Measurements from ENCODE around the gene CNTNAP2. TPM values are rescaled to one million over a fixed set of nuclear protein-coding genes. Genes with fewer than 3 reads are reported as not detected.
"Not testable (repeated sequence)": the region's sequence is repeated elsewhere in the genome, so short reads cannot be mapped to it uniquely, and the experiment has no call there.

CNTNAP2 gene
- total RNA-seq, 2 experiments from 2014 or later, result not detected

DNA sequence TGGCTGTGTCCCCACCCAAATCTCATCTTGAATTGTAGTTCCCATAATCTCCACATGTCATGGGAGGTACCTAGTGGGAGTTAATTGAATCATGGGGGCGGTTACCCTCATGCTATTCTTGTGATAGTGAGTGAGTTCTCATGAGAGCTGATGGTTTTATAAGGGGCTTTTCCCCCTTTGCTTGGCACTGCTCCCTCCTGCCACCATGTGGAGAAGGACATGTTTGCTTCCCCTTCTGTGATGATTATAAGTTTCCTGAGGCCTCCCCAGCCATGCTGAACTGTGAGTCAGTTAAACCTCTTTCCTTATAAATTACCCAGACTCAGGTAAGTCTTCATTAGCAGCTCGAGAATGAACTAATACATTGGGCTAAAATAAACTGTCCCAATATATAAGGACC lies 1482.1 kb downstream of the CNTNAP2 start:
- H3K4me1 Mint-ChIP-seq (ENCODE audit: low read depth); intact Hi-C loops (cut with micrococcal nuclease); H3K4me3 Mint-ChIP-seq; DNase-seq; H3K27ac Mint-ChIP-seq; H3K27me3 Mint-ChIP-seq; POLR2A ChIA-PET; H3K9me3 Mint-ChIP-seq; CTCF ChIA-PET; H3K36me3 Mint-ChIP-seq: not testable (repeated sequence)

DNA sequence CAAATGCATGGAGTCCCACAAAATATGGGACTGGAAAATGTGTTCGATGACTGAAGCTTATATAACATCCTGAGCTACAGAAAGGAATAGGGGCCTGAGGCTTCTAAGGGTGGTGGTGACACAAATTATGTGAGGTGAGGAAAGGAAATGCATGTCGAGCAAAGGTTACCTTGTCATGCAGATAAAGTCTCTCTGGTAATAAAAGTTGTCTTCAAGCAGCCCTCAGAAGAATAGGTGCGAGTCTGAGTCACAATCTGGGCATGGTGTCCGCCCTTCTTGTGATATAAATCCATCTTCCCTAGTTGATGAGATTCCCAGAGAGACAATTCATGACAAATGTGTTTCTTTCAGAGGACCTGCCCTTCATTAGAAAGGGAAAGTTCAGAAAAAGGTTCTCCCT lies 1488.7 kb downstream of the CNTNAP2 start:
- H3K36me3 Mint-ChIP-seq, result no peaks in the 10 kb centered on the region
- intact Hi-C loops (cut with micrococcal nuclease), result no loop called here
- POLR2A ChIA-PET, result no interaction called here
- H3K4me3 Mint-ChIP-seq, result no peak overlapping the region
- H3K4me1 Mint-ChIP-seq (ENCODE audit: low read depth), result no peaks in the 10 kb centered on the region
- CTCF ChIA-PET, result no interaction called here
- no peaks in the 10 kb centered on the region for H3K27me3 Mint-ChIP-seq
- H3K27ac Mint-ChIP-seq, result no peak overlapping the region
- DNase-seq, result no peak
- H3K9me3 Mint-ChIP-seq, result peaks cover 6% of the 10 kb centered on the region

DNA sequence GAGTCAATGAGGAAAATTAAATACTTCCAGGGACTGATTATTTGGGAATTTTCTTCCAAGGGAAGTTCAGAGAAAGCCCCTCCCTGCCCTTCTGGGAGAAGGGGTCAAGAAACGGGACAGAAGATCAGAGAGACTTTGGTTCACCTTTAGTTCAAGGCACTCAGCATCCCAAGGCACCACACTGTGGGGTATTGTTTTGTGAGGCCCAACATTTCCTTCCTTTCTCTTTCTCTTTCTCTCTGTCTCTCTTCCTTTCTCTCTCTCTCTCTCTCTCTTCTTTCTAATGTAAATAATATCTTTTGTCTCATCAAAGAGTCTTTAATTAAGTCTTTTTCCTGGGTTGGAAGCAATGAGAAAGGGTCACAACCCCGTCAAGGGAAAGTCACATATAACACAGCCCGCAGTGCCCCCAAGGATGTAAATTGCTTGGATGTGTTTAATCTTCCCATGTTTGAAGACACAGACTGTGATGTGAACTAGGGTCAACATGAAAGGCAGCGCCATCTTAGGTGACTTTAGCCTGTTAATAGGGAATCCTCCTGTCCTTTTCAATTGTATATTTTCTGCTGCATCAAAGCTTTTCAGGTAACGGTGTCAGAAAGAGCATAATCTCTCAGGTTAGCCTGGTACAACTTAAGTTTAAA lies 1490.7 kb downstream of the CNTNAP2 start:
- Mint-ChIP-seq H3K4me1 (ENCODE audit: low read depth) (no peaks in the 10 kb centered on the region), H3K9me3 (peaks cover 6% of the 10 kb centered on the region), H3K27me3 (no peaks in the 10 kb centered on the region), H3K27ac (no peak overlapping the region), H3K4me3 (no peak overlapping the region), H3K36me3 (no peaks in the 10 kb centered on the region)
- CTCF ChIA-PET, result no interaction called here
- POLR2A ChIA-PET, result no interaction called here
- DNase-seq, result no peak
- intact Hi-C loops (cut with micrococcal nuclease), result no loop called here

DNA sequence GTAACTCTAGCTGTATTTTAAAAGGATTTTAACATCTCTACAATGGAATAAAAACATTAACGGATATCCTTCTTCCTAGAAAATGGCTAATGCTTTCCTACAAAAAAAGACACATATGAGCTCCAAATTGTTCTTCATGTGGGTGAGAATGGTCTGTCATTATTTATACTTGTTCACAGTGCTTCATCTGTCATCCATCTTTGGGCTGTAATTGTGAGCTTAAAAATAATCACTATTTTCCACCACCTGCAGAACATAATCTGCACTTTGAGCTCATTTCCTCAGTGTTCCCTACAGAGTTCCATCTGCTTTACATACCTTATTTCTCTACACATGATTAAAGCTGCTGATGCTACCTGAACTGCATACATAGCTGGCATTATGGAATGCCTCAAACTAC lies 1494.8 kb downstream of the CNTNAP2 start:
- Mint-ChIP-seq H3K36me3 (no peaks in the 10 kb centered on the region), H3K4me3 (no peak overlapping the region), H3K27me3 (no peaks in the 10 kb centered on the region), H3K4me1 (ENCODE audit: low read depth) (no peaks in the 10 kb centered on the region), H3K27ac (no peak overlapping the region), H3K9me3 (peaks cover 2% of the 10 kb centered on the region)
- CTCF ChIA-PET, result no interaction called here
- no peak for DNase-seq
- intact Hi-C loops (cut with micrococcal nuclease), result no loop called here
- POLR2A ChIA-PET, result interaction anchor here (0.6 kb wide), 1 partner anchor 643 kb away, joined by 4 read pairs; no protein-coding TSS in a partner anchor

DNA sequence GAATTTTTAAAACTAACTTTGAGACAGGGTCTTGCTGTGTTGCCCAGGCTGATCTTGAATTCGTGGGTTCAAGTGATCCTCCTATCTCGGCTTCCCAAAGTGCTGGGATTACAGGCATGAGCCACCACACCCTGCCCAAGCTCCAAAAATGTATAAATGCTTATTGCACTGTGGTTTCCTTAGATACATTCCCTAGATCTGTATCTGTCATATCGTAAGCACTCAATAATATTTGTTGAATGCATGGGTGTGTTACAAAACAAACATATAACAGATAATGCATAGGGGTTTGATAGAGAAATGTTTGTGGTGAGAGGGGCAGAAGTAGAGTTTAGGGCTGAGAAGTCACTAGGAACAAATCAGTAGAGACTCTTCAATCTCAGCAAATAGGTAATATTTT lies 1518.7 kb downstream of the CNTNAP2 start:
- Mint-ChIP-seq H3K4me1 (ENCODE audit: low read depth) (no peaks in the 10 kb centered on the region), H3K27me3 (no peaks in the 10 kb centered on the region), H3K36me3 (no peaks in the 10 kb centered on the region), H3K4me3 (no peak overlapping the region), H3K27ac (no peak overlapping the region), H3K9me3 (peaks cover 24% of the 10 kb centered on the region)
- POLR2A ChIA-PET, result no interaction called here
- intact Hi-C loops (cut with micrococcal nuclease), result no loop called here
- CTCF ChIA-PET, result no interaction called here
- no peak for DNase-seq

DNA sequence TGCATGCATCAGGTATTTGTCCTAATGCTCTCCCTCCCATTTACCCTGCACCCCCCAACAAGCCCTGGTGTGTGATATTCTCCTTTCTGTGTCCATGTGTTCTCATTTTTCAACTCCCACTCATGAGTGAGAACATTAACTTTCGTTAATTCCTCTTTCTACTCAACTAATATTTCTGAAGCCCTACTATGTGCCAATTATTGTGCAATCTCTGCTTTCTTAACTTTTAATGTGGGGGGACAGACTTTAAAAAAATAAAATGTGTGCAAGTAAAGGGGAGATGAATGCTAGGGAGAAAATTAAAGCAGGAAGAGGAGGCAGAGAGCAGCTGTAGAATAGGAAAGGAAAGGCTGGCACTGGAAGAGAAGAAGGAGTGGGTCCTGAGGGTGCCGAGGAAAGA lies 1520.0 kb downstream of the CNTNAP2 start:
- ChIA-PET POLR2A (no interaction called here), CTCF (no interaction called here)
- H3K36me3 Mint-ChIP-seq, result no peaks in the 10 kb centered on the region
- intact Hi-C loops (cut with micrococcal nuclease), result no loop called here
- H3K4me1 Mint-ChIP-seq (ENCODE audit: low read depth), result no peaks in the 10 kb centered on the region
- H3K4me3 Mint-ChIP-seq, result no peak overlapping the region
- H3K27ac Mint-ChIP-seq, result no peak overlapping the region
- DNase-seq, result no peak
- peaks cover 21% of the 10 kb centered on the region for H3K9me3 Mint-ChIP-seq
- H3K27me3 Mint-ChIP-seq, result no peaks in the 10 kb centered on the region

DNA sequence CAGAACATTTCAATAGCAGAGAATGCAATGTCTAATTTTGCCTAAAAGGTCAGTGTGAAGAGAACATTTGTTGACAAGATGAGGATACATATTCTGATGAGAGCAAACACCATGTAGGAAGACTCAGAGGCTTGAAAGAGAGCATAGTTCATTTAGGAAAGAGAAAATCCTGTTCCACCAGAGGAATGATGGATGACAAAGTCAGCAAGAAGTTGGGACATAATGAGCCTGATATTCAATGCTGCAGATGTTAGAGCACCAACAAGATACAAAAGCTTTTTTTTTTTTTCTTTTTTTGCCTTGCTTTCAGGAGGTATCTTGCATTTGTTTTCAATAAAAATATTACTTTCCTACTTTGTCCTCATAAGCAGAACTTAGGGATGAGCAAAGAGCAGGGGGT lies 1522.0 kb downstream of the CNTNAP2 start:
- Mint-ChIP-seq H3K27me3 (no peaks in the 10 kb centered on the region), H3K36me3 (no peaks in the 10 kb centered on the region), H3K4me3 (no peak overlapping the region), H3K4me1 (ENCODE audit: low read depth) (no peaks in the 10 kb centered on the region), H3K27ac (no peak overlapping the region), H3K9me3 (peaks cover 7% of the 10 kb centered on the region)
- ChIA-PET POLR2A (no interaction called here), CTCF (no interaction called here)
- DNase-seq, result no peak
- intact Hi-C loops (cut with micrococcal nuclease), result no loop called here

DNA sequence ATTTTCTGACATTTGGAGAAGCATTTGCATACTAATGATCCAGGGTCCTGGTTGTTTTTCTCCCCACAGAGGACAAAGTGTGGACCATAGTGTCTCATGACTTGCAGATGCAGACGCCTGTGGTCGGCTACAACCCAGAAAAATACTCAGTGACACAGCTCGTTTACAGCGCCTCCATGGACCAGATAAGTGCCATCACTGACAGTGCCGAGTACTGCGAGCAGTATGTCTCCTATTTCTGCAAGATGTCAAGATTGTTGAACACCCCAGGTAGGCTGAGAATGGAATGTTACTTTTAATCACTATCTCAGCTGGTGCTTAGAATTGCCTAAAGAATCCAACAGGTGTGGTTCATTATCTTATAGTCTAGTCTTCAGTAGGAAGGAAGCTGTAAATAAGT lies 1522.4 kb downstream of the CNTNAP2 start:
- Mint-ChIP-seq H3K9me3 (peaks cover 3% of the 10 kb centered on the region), H3K4me1 (ENCODE audit: low read depth) (no peaks in the 10 kb centered on the region), H3K27me3 (no peaks in the 10 kb centered on the region), H3K36me3 (no peaks in the 10 kb centered on the region), H3K27ac (no peak overlapping the region), H3K4me3 (no peak overlapping the region)
- ChIA-PET CTCF (no interaction called here), POLR2A (no interaction called here)
- DNase-seq, result no peak
- intact Hi-C loops (cut with micrococcal nuclease), result no loop called here

DNA sequence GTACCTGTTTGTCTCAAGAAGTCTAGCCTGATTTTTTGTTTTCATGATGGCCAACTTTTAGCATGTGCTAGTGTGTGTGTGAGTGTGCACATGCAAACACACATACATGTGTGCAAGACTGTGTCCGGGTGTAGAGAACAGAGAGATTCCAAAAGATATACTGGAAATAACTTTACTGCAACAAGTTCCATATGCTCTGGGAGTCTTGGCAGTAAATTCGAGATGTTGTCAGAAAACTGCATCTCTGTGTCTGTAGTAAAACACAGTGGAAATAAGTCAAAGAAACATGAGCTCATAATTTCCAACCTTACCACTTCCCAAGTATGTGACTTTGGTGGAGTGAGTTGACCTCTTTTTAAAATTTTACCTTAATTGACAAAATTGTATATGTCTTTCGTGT lies 1523.2 kb downstream of the CNTNAP2 start:
- CTCF ChIA-PET, result no interaction called here
- POLR2A ChIA-PET, result no interaction called here
- peaks cover 2% of the 10 kb centered on the region for H3K9me3 Mint-ChIP-seq
- DNase-seq, result no peak
- no peaks in the 10 kb centered on the region for H3K27me3 Mint-ChIP-seq
- H3K27ac Mint-ChIP-seq, result no peak overlapping the region
- intact Hi-C loops (cut with micrococcal nuclease), result no loop called here
- no peaks in the 10 kb centered on the region for H3K4me1 Mint-ChIP-seq (ENCODE audit: low read depth)
- H3K4me3 Mint-ChIP-seq, result no peak overlapping the region
- H3K36me3 Mint-ChIP-seq, result no peaks in the 10 kb centered on the region

DNA sequence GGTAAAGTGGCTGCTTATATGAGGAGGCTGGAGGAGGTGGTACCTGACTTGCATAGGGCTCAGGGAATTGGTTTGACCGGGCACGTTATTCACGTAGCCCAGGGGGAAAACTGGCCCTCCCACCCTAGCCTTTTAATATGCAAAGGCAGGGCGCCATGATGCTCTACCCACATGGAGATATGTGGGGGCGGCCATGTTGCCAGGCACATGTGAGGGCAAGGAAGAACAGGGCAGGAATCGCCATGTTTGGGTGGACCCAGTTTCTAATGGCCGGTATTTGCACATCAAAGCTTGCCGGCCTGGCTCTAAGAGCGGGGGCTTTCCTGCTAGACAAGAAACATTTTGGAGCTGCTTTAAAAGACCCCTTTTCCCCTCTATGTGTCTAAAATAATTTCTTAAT lies 1524.2 kb downstream of the CNTNAP2 start:
- H3K36me3 Mint-ChIP-seq, result no peaks in the 10 kb centered on the region
- POLR2A ChIA-PET, result no interaction called here
- peaks cover 2% of the 10 kb centered on the region for H3K9me3 Mint-ChIP-seq
- intact Hi-C loops (cut with micrococcal nuclease), result no loop called here
- H3K4me1 Mint-ChIP-seq (ENCODE audit: low read depth), result no peaks in the 10 kb centered on the region
- no peaks in the 10 kb centered on the region for H3K27me3 Mint-ChIP-seq
- DNase-seq, result no peak
- CTCF ChIA-PET, result no interaction called here
- H3K27ac Mint-ChIP-seq, result no peak overlapping the region
- H3K4me3 Mint-ChIP-seq, result no peak overlapping the region

DNA sequence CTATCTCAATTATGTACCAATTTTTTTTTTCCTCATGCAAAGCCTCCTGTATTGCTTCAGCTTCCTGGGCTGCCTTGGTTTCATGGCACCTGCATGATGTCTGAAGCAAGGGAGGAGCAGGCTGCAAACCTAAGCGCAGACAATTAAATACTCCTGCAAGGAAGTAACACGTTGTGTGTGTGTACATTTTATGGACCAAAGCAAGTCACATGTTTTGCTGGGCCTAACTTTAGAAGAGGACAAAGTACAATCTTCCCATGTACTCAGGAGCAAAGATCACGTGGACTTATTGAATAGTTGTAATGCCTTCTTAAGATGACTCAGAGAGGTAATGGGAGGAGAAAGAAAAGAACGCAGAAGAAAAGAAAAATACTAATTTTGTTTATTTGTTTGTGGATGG lies 1530.0 kb downstream of the CNTNAP2 start:
- DNase-seq, result no peak
- H3K27ac Mint-ChIP-seq, result no peak overlapping the region
- no peaks in the 10 kb centered on the region for H3K36me3 Mint-ChIP-seq
- CTCF ChIA-PET, result no interaction called here
- H3K27me3 Mint-ChIP-seq, result no peaks in the 10 kb centered on the region
- no peaks in the 10 kb centered on the region for H3K4me1 Mint-ChIP-seq (ENCODE audit: low read depth)
- peaks cover 9% of the 10 kb centered on the region for H3K9me3 Mint-ChIP-seq
- intact Hi-C loops (cut with micrococcal nuclease), result no loop called here
- POLR2A ChIA-PET, result no interaction called here
- H3K4me3 Mint-ChIP-seq, result no peak overlapping the region

DNA sequence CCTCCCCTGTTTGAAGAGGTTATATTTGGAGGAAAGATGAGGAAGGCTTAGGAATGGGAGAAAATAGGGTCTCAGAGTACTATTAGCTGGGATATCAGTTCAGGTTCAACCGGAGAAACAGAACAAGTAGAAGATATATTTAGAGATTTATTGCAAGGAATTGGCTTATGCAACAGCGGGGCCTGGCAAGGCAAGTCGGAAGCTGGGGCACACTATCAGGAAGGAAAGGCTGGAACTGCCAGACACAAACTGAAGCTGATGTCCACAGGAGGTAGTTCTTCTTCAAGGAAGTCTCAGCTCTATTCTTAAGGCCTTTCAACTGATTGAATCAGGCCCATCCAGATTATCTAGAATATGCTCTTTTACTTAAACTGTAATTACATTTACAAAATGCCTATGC lies 1534.4 kb downstream of the CNTNAP2 start:
- POLR2A ChIA-PET, result no interaction called here
- no peaks in the 10 kb centered on the region for H3K27me3 Mint-ChIP-seq
- H3K4me1 Mint-ChIP-seq (ENCODE audit: low read depth), result no peaks in the 10 kb centered on the region
- H3K9me3 Mint-ChIP-seq, result peaks cover 9% of the 10 kb centered on the region
- CTCF ChIA-PET, result interaction anchor here (1.0 kb wide), 1 partner anchor 22 kb away, joined by 3 read pairs; no protein-coding TSS in a partner anchor
- H3K4me3 Mint-ChIP-seq, result no peak overlapping the region
- H3K36me3 Mint-ChIP-seq, result no peaks in the 10 kb centered on the region
- no peak overlapping the region for H3K27ac Mint-ChIP-seq
- intact Hi-C loops (cut with micrococcal nuclease), result no loop called here
- DNase-seq, result no peak

DNA sequence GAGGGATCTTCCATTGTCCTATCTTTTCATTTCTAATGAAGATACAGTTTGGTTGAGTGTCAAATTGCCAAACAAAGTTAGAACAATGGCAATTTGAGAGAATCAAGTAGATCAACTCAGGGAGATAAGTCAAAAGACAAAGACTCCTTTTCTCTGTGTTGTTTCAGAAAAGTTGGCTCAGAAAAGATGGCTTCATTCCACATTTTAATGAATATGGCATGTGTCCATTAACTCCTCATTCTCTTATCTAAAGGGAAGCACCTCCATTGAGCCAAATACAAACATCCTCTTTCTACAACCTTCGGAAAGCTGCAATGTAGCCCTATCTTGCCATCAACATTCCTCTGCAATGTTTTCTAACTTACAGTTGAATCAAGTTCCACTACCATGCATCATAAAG lies 1535.0 kb downstream of the CNTNAP2 start:
- H3K27ac Mint-ChIP-seq, result no peak overlapping the region
- H3K4me1 Mint-ChIP-seq (ENCODE audit: low read depth), result no peaks in the 10 kb centered on the region
- H3K9me3 Mint-ChIP-seq, result peaks cover 11% of the 10 kb centered on the region
- POLR2A ChIA-PET, result no interaction called here
- intact Hi-C loops (cut with micrococcal nuclease), result no loop called here
- CTCF ChIA-PET, result no interaction called here
- H3K4me3 Mint-ChIP-seq, result no peak overlapping the region
- DNase-seq, result no peak
- H3K36me3 Mint-ChIP-seq, result no peaks in the 10 kb centered on the region
- H3K27me3 Mint-ChIP-seq, result no peaks in the 10 kb centered on the region

DNA sequence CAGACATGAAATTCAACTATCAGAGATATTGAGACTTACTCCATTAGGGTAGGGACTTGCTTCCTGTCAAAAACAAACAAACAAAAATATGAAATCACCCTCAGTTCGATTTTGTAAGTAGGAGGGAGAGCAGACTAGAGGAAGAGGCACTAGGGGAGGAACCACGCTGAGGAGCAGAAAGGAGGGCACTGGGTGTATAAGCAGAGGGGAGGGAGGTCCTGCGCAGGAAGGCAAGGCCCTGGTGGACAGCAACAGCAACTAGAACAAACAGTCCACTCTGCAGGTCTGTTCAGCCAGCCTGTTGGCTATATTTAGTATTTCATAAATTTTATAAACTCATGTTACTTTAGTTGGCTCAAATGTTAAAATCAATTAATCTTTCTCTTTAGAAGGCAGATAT lies 1536.9 kb downstream of the CNTNAP2 start:
- Mint-ChIP-seq H3K9me3 (peaks cover 6% of the 10 kb centered on the region), H3K4me3 (no peak overlapping the region), H3K36me3 (no peaks in the 10 kb centered on the region), H3K27ac (no peak overlapping the region), H3K4me1 (ENCODE audit: low read depth) (no peaks in the 10 kb centered on the region), H3K27me3 (no peaks in the 10 kb centered on the region)
- ChIA-PET POLR2A (no interaction called here), CTCF (no interaction called here)
- no peak for DNase-seq
- intact Hi-C loops (cut with micrococcal nuclease), result no loop called here
